ENCODE measurements around the gene SYNE2.

GRCh38 chr14:64260418-64260817 is 407.6 kb downstream of the SYNE2 start:
- TF ChIP-seq, protein P1, sequence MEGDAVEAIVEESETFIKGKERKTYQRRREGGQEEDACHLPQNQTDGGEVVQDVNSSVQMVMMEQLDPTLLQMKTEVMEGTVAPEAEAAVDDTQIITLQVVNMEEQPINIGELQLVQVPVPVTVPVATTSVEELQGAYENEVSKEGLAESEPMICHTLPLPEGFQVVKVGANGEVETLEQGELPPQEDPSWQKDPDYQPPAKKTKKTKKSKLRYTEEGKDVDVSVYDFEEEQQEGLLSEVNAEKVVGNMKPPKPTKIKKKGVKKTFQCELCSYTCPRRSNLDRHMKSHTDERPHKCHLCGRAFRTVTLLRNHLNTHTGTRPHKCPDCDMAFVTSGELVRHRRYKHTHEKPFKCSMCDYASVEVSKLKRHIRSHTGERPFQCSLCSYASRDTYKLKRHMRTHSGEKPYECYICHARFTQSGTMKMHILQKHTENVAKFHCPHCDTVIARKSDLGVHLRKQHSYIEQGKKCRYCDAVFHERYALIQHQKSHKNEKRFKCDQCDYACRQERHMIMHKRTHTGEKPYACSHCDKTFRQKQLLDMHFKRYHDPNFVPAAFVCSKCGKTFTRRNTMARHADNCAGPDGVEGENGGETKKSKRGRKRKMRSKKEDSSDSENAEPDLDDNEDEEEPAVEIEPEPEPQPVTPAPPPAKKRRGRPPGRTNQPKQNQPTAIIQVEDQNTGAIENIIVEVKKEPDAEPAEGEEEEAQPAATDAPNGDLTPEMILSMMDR (IDR thresholded peaks at IDR 0.05; ENCODE audit: low read depth, low read length, poor library complexity, severe bottlenecking) = no peak
- no peak for TF ChIP-seq EZH2phosphoT487 (IDR thresholded peaks at IDR 0.05; ENCODE audit: borderline replicate concordance, low read length)
